Liver (tissue), 3 donors: ENCODE results near the gene ENAH.

Source experiments
- EGR1 ChIP-seq, 2 donors: IDR thresholded peaks; 2 replicates each; pipeline ENCODE4 v1.6.1; 2016 to 2018; ENCODE audit warnings: antibody characterized with exemption in 2 of 2, low read depth in 2 of 2
- TF ChIP-seq, protein P1 (sequence below): fragments of 150-350 bp; IDR thresholded peaks from 2 replicates; pipeline ENCODE4 v1.5.1; 2017; ENCODE audit warnings: improper control_type of control experiment, low read depth, low read length; ENCODE audit not compliant: missing input control
- donor health status: healthy.
- donor health status: healthy.

DNA sequence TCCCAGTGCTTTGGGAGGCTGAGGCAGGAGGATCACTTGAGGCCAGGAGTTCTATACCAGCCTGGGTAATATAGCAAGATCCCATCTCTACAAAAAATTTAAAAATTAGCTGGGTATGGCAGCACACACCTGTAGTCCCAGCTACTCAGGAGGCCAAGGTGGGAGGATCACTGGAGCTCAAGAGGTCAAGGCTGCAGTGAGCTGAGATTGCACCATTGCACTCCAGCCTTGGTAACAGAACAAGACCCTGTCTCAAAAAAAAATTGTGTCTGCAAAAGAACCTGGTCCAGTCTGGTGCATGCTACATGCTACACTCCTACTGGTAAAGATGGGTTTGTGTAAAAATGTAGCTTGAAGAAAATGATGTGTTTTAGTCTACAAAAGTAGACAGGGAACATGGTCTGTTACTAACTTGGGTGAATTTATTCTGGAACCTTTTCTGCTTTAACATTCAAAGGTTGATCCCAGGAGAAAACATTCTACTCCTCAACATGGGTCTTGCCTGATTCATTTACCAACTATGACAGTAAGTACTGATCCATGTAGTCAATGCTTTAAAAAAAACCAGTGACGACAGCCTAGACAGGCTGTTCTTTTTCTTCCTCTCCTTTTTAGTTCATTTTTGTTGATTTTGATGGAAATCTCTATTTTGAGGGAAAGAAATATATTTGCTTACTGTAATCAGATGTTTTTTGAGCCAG lies 32.7 kb upstream of the ENAH start:
- TF ChIP-seq, protein P1, sequence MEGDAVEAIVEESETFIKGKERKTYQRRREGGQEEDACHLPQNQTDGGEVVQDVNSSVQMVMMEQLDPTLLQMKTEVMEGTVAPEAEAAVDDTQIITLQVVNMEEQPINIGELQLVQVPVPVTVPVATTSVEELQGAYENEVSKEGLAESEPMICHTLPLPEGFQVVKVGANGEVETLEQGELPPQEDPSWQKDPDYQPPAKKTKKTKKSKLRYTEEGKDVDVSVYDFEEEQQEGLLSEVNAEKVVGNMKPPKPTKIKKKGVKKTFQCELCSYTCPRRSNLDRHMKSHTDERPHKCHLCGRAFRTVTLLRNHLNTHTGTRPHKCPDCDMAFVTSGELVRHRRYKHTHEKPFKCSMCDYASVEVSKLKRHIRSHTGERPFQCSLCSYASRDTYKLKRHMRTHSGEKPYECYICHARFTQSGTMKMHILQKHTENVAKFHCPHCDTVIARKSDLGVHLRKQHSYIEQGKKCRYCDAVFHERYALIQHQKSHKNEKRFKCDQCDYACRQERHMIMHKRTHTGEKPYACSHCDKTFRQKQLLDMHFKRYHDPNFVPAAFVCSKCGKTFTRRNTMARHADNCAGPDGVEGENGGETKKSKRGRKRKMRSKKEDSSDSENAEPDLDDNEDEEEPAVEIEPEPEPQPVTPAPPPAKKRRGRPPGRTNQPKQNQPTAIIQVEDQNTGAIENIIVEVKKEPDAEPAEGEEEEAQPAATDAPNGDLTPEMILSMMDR, result no peak
- no peak for TF ChIP-seq EGR1 (IDR thresholded peaks at IDR 0.05; ENCODE audit: low read depth in 2 of 2)
